ENCODE data around the gene SLC4A4. TPM values are rescaled to one million over a fixed set of nuclear protein-coding genes. Genes with fewer than 3 reads are reported as not detected.

Gene SLC4A4
- total and polyA plus RNA-seq, 4 experiments from 2014 or later = 0.12 to 1.4 (median 1.0) TPM

- Mint-ChIP-seq H3K27me3 (no peaks in the 10 kb centered on the region), H3K4me3 (no peak overlapping the region), H3K27ac (no peak overlapping the region), H3K36me3 (no peaks in the 10 kb centered on the region), H3K4me1 (no peaks in the 10 kb centered on the region), H3K9me3 (peaks cover 0 to 2% (median 0%) of the 10 kb centered on the region in 8 donors)
- no peak for DNase-seq
- Histone ChIP-seq H3K27ac (ENCODE audit: low read depth, low read length) (no peak overlapping the region), H3K4me1 (ENCODE audit: insufficient read depth, low read length) (no peaks in the 10 kb centered on the region), H3K36me3 (ENCODE audit: insufficient read depth, low read length) (no peaks in the 10 kb centered on the region), H3K27me3 (ENCODE audit: insufficient read depth, low read length) (no peaks in the 10 kb centered on the region), H3K9me3 (ENCODE audit: control insufficient read depth in 1 of 2, low read length in 2 of 2) (no peaks in the 10 kb centered on the region), H3K4me3 (ENCODE audit: low read length in 2 of 2) (no peak overlapping the region)
- intact Hi-C loops (cut with micrococcal nuclease) = no loop called here
- CTCF ChIA-PET (ENCODE audit: partially characterized antibody) = no interaction called here
- POLR2A ChIA-PET (ENCODE audit: partially characterized antibody) = no interaction called here
Observed at GRCh38 chr4:71538528-71538927, 199.7 kb downstream of the SLC4A4 start.

GRCh38 chr4:71540749-71541269 is 202.0 kb downstream of the SLC4A4 start:
- Mint-ChIP-seq H3K27ac (no peak overlapping the region), H3K36me3 (no peaks in the 10 kb centered on the region), H3K4me3 (no peak overlapping the region), H3K27me3 (no peaks in the 10 kb centered on the region), H3K4me1 (no peaks in the 10 kb centered on the region), H3K9me3 (peaks cover 0 to 2% (median 0%) of the 10 kb centered on the region in 8 donors)
- no peak overlapping the region for H3K4me3 ChIP-seq (ENCODE audit: low read length in 2 of 2)
- H3K27ac ChIP-seq (ENCODE audit: low read depth, low read length) = no peak overlapping the region
- ChIA-PET POLR2A (ENCODE audit: partially characterized antibody) (no interaction called here), CTCF (ENCODE audit: partially characterized antibody) (no interaction called here)
- H3K4me1 ChIP-seq (ENCODE audit: insufficient read depth, low read length) = no peaks in the 10 kb centered on the region
- no peaks in the 10 kb centered on the region for H3K9me3 ChIP-seq (ENCODE audit: control insufficient read depth in 1 of 2, low read length in 2 of 2)
- DNase-seq = no peak
- H3K27me3 ChIP-seq (ENCODE audit: insufficient read depth, low read length) = no peaks in the 10 kb centered on the region
- no peaks in the 10 kb centered on the region for H3K36me3 ChIP-seq (ENCODE audit: insufficient read depth, low read length)
- intact Hi-C loops (cut with micrococcal nuclease) = no loop called here

- intact Hi-C loops (cut with micrococcal nuclease) = no loop called here
- H3K4me1 ChIP-seq (ENCODE audit: insufficient read depth, low read length) = no peaks in the 10 kb centered on the region
- H3K4me3 ChIP-seq (ENCODE audit: low read length in 2 of 2) = no peak overlapping the region
- no peaks in the 10 kb centered on the region for H3K27me3 ChIP-seq (ENCODE audit: insufficient read depth, low read length)
- ChIA-PET POLR2A (ENCODE audit: partially characterized antibody) (no interaction called here), CTCF (ENCODE audit: partially characterized antibody) (no interaction called here)
- no peak overlapping the region for H3K4me3 Mint-ChIP-seq
- H3K27ac ChIP-seq (ENCODE audit: low read depth, low read length) = no peak overlapping the region
- no peaks in the 10 kb centered on the region for H3K4me1 Mint-ChIP-seq
- no peaks in the 10 kb centered on the region for H3K36me3 ChIP-seq (ENCODE audit: insufficient read depth, low read length)
- H3K9me3 Mint-ChIP-seq = peaks cover 0 to 2% (median 0%) of the 10 kb centered on the region in 8 donors
- no peak overlapping the region for H3K27ac Mint-ChIP-seq
- no peak for DNase-seq
- no peaks in the 10 kb centered on the region for H3K27me3 Mint-ChIP-seq
- H3K36me3 Mint-ChIP-seq = no peaks in the 10 kb centered on the region
- H3K9me3 ChIP-seq (ENCODE audit: control insufficient read depth in 1 of 2, low read length in 2 of 2) = no peaks in the 10 kb centered on the region
Observed at GRCh38 chr4:71541541-71541940, 202.7 kb downstream of the SLC4A4 start.

GRCh38 chr4:71545168-71545567 is 206.3 kb downstream of the SLC4A4 start:
- no peak for DNase-seq
- Histone ChIP-seq H3K4me3 (ENCODE audit: low read length in 2 of 2) (no peak overlapping the region), H3K36me3 (ENCODE audit: insufficient read depth, low read length) (no peaks in the 10 kb centered on the region), H3K27ac (ENCODE audit: low read depth, low read length) (no peak overlapping the region), H3K9me3 (ENCODE audit: control insufficient read depth in 1 of 2, low read length in 2 of 2) (no peaks in the 10 kb centered on the region), H3K27me3 (ENCODE audit: insufficient read depth, low read length) (no peaks in the 10 kb centered on the region), H3K4me1 (ENCODE audit: insufficient read depth, low read length) (no peaks in the 10 kb centered on the region)
- ChIA-PET CTCF (ENCODE audit: partially characterized antibody) (no interaction called here), POLR2A (ENCODE audit: partially characterized antibody) (no interaction called here)
- Mint-ChIP-seq H3K36me3 (no peaks in the 10 kb centered on the region), H3K27me3 (no peaks in the 10 kb centered on the region), H3K27ac (no peak overlapping the region), H3K9me3 (peaks cover 0 to 2% (median 0%) of the 10 kb centered on the region in 8 donors), H3K4me3 (no peak overlapping the region), H3K4me1 (no peaks in the 10 kb centered on the region)
- intact Hi-C loops (cut with micrococcal nuclease) = no loop called here

GRCh38 chr4:71549516-71550160 is 210.8 kb downstream of the SLC4A4 start:
- intact Hi-C loops (cut with micrococcal nuclease) = loop anchor here (10.0 kb wide), 1 partner anchor 365 kb away; no protein-coding TSS in a partner anchor
- Histone ChIP-seq H3K36me3 (ENCODE audit: insufficient read depth, low read length) (no peaks in the 10 kb centered on the region), H3K4me3 (ENCODE audit: low read length in 2 of 2) (no peak overlapping the region), H3K4me1 (ENCODE audit: insufficient read depth, low read length) (no peaks in the 10 kb centered on the region), H3K27ac (ENCODE audit: low read depth, low read length) (no peak overlapping the region), H3K9me3 (ENCODE audit: control insufficient read depth in 1 of 2, low read length in 2 of 2) (no peaks in the 10 kb centered on the region), H3K27me3 (ENCODE audit: insufficient read depth, low read length) (no peaks in the 10 kb centered on the region)
- Mint-ChIP-seq H3K4me3 (no peak overlapping the region), H3K27ac (no peak overlapping the region), H3K36me3 (no peaks in the 10 kb centered on the region), H3K9me3 (no peaks in the 10 kb centered on the region), H3K27me3 (no peaks in the 10 kb centered on the region), H3K4me1 (no peaks in the 10 kb centered on the region)
- CTCF ChIA-PET (ENCODE audit: partially characterized antibody) = no interaction called here
- no peak for DNase-seq
- POLR2A ChIA-PET (ENCODE audit: partially characterized antibody) = no interaction called here

- intact Hi-C loops (cut with micrococcal nuclease) = loop anchor here (10.0 kb wide), 1 partner anchor 366 kb away; no protein-coding TSS in a partner anchor
- POLR2A ChIA-PET (ENCODE audit: partially characterized antibody) = no interaction called here
- Mint-ChIP-seq H3K27me3 (no peaks in the 10 kb centered on the region), H3K4me1 (no peaks in the 10 kb centered on the region), H3K27ac (no peak overlapping the region), H3K36me3 (no peaks in the 10 kb centered on the region), H3K4me3 (no peak overlapping the region), H3K9me3 (no peaks in the 10 kb centered on the region)
- CTCF ChIA-PET (ENCODE audit: partially characterized antibody) = no interaction called here
- no peak for DNase-seq
- Histone ChIP-seq H3K27ac (ENCODE audit: low read depth, low read length) (no peak overlapping the region), H3K9me3 (ENCODE audit: control insufficient read depth in 1 of 2, low read length in 2 of 2) (no peaks in the 10 kb centered on the region), H3K4me3 (ENCODE audit: low read length in 2 of 2) (no peak overlapping the region), H3K4me1 (ENCODE audit: insufficient read depth, low read length) (no peaks in the 10 kb centered on the region), H3K36me3 (ENCODE audit: insufficient read depth, low read length) (no peaks in the 10 kb centered on the region), H3K27me3 (ENCODE audit: insufficient read depth, low read length) (no peaks in the 10 kb centered on the region)
Observed at GRCh38 chr4:71550220-71551165, 211.7 kb downstream of the SLC4A4 start.

- Histone ChIP-seq H3K9me3 (ENCODE audit: control insufficient read depth in 1 of 2, low read length in 2 of 2) (no peaks in the 10 kb centered on the region), H3K27me3 (ENCODE audit: insufficient read depth, low read length) (no peaks in the 10 kb centered on the region), H3K4me3 (ENCODE audit: low read length in 2 of 2) (no peak overlapping the region), H3K4me1 (ENCODE audit: insufficient read depth, low read length) (no peaks in the 10 kb centered on the region), H3K27ac (ENCODE audit: low read depth, low read length) (no peak overlapping the region), H3K36me3 (ENCODE audit: insufficient read depth, low read length) (no peaks in the 10 kb centered on the region)
- no peak overlapping the region for H3K4me3 Mint-ChIP-seq
- no peaks in the 10 kb centered on the region for H3K36me3 Mint-ChIP-seq
- no peaks in the 10 kb centered on the region for H3K9me3 Mint-ChIP-seq
- no peak overlapping the region for H3K27ac Mint-ChIP-seq
- DNase-seq = no peak
- H3K4me1 Mint-ChIP-seq = no peaks in the 10 kb centered on the region
- H3K27me3 Mint-ChIP-seq = no peaks in the 10 kb centered on the region
- ChIA-PET CTCF (ENCODE audit: partially characterized antibody) (no interaction called here), POLR2A (ENCODE audit: partially characterized antibody) (no interaction called here)
- intact Hi-C loops (cut with micrococcal nuclease) = loop anchor here (10.0 kb wide), 1 partner anchor 369 kb away; no protein-coding TSS in a partner anchor
Observed at GRCh38 chr4:71553605-71554004, 214.8 kb downstream of the SLC4A4 start.

Data from CD4-positive, alpha-beta memory T cell (primary cell).